ENCODE results near the gene SLC35B2. TPM values are rescaled to one million over a fixed set of nuclear protein-coding genes. Genes with fewer than 3 reads are reported as not detected.

SLC35B2 gene
- total and polyA plus RNA-seq, 9 of the 15 experiments (the other 6 are each of a cell fraction or from before 2014, with no cell fraction given): 14.5 to 59.1 (median 47.1) TPM

GRCh38 chr6:44246663-44247337 lies 10.5 kb downstream of the SLC35B2 start, which contains the start of gene HSP90AB1 (continued):
- TF ChIP-seq E2F6 (IDR thresholded peaks at IDR 0.05; ENCODE audit: borderline replicate concordance in 1 of 2, extremely low read depth in 1 of 2, insufficient read depth in 1 of 2, insufficient read length in 1 of 2, low read depth in 1 of 2, low read length in 1 of 2, poor library complexity in 1 of 2, severe bottlenecking in 1 of 2) (peak; percentile 7 to 13), MYNN (IDR thresholded peaks at IDR 0.05) (peak; percentile 54; the same call in 1 of the 2 replicates), MYNN (CRISPR knock-in tag; IDR thresholded peaks at IDR 0.05) (no peak), MTA3 (IDR thresholded peaks at IDR 0.05; ENCODE audit: borderline replicate concordance) (peak; percentile 99), ETS1 (conservative IDR thresholded peaks at IDR 0.05; ENCODE audit: control insufficient read depth, low read depth, low read length) (peak; percentile 76; the same call in 1 of the 2 replicates), AFF1 (IDR thresholded peaks at IDR 0.05; ENCODE audit: low read depth in 1 of 2, partially characterized antibody in 2 of 2) (peak; percentile 83 to 97), ZEB2 (IDR thresholded peaks at IDR 0.05) (no peak; the same call in 1 of the 2 replicates), KDM5B (IDR thresholded peaks at IDR 0.05; ENCODE audit: insufficient replicate concordance, low read depth, low read length) (peak; percentile 100), TBL1XR1 (IDR thresholded peaks at IDR 0.05; ENCODE audit: low read length in 2 of 2) (peak in 1 of 2 experiments; percentile 40; a peak in 3 of 4 replicates), ZNF239 (CRISPR knock-in tag; IDR thresholded peaks at IDR 0.05) (no peak), CTBP1 (IDR thresholded peaks at IDR 0.05; ENCODE audit: borderline replicate concordance) (no peak), GATAD2A (IDR thresholded peaks at IDR 0.05) (0 out of 2 replicates have a peak, but pooled peaks have one; percentile 30), ARID4B (CRISPR knock-in tag; IDR thresholded peaks at IDR 0.05) (peak; percentile 90; the same call in 1 of the 2 replicates), ZNF280B (CRISPR knock-in tag; IDR thresholded peaks at IDR 0.05) (no peak)

All from K562 (cell line).